Astrocyte (in vitro differentiated cells and primary cell): ENCODE data around the gene SZRD1. TPM values are rescaled to one million over a fixed set of nuclear protein-coding genes. Genes with fewer than 3 reads are reported as not detected.

Source experiments
- DNase-seq: peaks from one replicate; pipeline ENCODE4 v3.0.0-alpha.2; 2010; ENCODE audit warnings: low read depth
- FAIRE-seq: peaks from 2 replicates; lab custom pipeline; 2011; peaks lifted over from hg19 to GRCh38; lab: Jason Lieb, UNC
- H2AFZ ChIP-seq: 2 replicates; pipeline ENCODE4 v1.6.0; 2012; ENCODE audit warnings: low read depth, low read length, inconsistent platforms
- H3K27ac ChIP-seq: 2 replicates; pipeline ENCODE4 v1.5.1; 2011; ENCODE audit warnings: low read depth, low read length, inconsistent platforms
- H3K27me3 ChIP-seq: 2 replicates; pipeline ENCODE4 v1.6.0; 2011; ENCODE audit warnings: low read length, inconsistent platforms; ENCODE audit not compliant: insufficient read depth
- H3K36me3 ChIP-seq: 2 replicates; pipeline ENCODE4 v1.5.1; 2011; ENCODE audit warnings: low read length, inconsistent platforms; ENCODE audit not compliant: insufficient read depth
- H3K4me1 ChIP-seq: 2 replicates; pipeline ENCODE4 v1.5.1; 2011; ENCODE audit warnings: low read length, inconsistent platforms; ENCODE audit not compliant: insufficient read depth
- H3K4me2 ChIP-seq: 2 replicates; pipeline ENCODE4 v1.6.0; 2012; ENCODE audit warnings: low read length, inconsistent platforms
- H3K4me3 ChIP-seq: 2 replicates; pipeline ENCODE4 v1.5.1; 2011; ENCODE audit warnings: low read depth, mild to moderate bottlenecking, low read length, inconsistent platforms; ENCODE audit not compliant: insufficient read depth
- H3K79me2 ChIP-seq: 2 replicates; pipeline ENCODE4 v1.6.0; 2012; ENCODE audit warnings: mild to moderate bottlenecking, low read length, inconsistent platforms; ENCODE audit not compliant: insufficient read depth
- H3K9ac ChIP-seq: 2 replicates; pipeline ENCODE4 v1.6.0; 2012; ENCODE audit warnings: mild to moderate bottlenecking, low read length, inconsistent platforms
- H3K9me3 ChIP-seq: 2 replicates; pipeline ENCODE4 v1.5.1; 2012; ENCODE audit warnings: low read depth, mild to moderate bottlenecking, low read length, inconsistent platforms; ENCODE audit not compliant: insufficient read depth
- H4K20me1 ChIP-seq: 2 replicates; pipeline ENCODE4 v1.6.0; 2012; ENCODE audit warnings: low read length, inconsistent platforms; ENCODE audit not compliant: insufficient read depth
- H3K27ac Mint-ChIP-seq: one replicate; pipeline ENCODE4 v1.8.0; 2021; ENCODE audit warnings: mild to moderate bottlenecking, mixed read lengths; ENCODE audit not compliant: unreplicated experiment
- H3K27me3 Mint-ChIP-seq: one replicate; pipeline ENCODE4 v1.8.0; 2021; ENCODE audit warnings: low read depth, mixed read lengths; ENCODE audit not compliant: unreplicated experiment
- H3K36me3 Mint-ChIP-seq: one replicate; pipeline ENCODE4 v1.8.0; 2021; ENCODE audit warnings: low read depth, mixed read lengths; ENCODE audit not compliant: unreplicated experiment
- H3K4me1 Mint-ChIP-seq: one replicate; pipeline ENCODE4 v1.8.0; 2021; ENCODE audit warnings: low read depth, mixed read lengths; ENCODE audit not compliant: unreplicated experiment
- H3K4me3 Mint-ChIP-seq: one replicate; pipeline ENCODE4 v1.8.0; 2021; ENCODE audit warnings: mild to moderate bottlenecking, moderate library complexity, mixed read lengths; ENCODE audit not compliant: unreplicated experiment
- H3K9me3 Mint-ChIP-seq: one replicate; pipeline ENCODE4 v1.8.0; 2021; ENCODE audit warnings: mild to moderate bottlenecking, mixed read lengths; ENCODE audit not compliant: unreplicated experiment
- EZH2 ChIP-seq: IDR thresholded peaks from 2 replicates; pipeline ENCODE4 v1.6.1; 2012; ENCODE audit warnings: mild to moderate bottlenecking, low read length, inconsistent platforms; ENCODE audit not compliant: insufficient read depth
- total RNA-seq: library from RNA; stranded (reverse); gene quantifications from 2 replicates; pipeline ENCODE4 v1.2.1, GENCODE V29; 2021
- TF ChIP-seq, protein P1 (sequence below): IDR thresholded peaks from 2 replicates; pipeline ENCODE4 v1.5.1; 2011; ENCODE audit warnings: low read depth, mild to moderate bottlenecking, inconsistent platforms, low read length, moderate library complexity; ENCODE audit not compliant: insufficient read depth

Gene SZRD1
- total RNA-seq, 1 donor from 2014 or later: 165 TPM

DNA sequence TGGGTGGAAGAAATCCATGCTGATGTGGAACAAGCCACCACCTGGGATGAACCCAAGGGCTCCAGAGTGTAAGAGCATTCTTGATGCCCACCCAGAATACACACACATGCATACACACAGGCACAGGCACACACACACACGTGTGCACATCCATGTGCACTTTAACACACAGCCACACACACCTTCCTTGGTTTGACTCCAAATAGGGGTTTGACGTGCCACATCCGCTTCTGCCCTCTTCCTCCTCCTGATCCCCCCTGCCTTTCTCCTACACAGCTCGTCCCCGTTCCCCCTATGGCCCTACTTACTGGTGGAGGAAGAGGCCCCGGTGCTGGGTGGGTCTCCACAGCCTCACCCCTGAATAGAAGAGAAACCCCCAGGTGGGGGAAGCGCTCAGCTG, 54.2 kb downstream of the SZRD1 start:
- H3K4me3 ChIP-seq: no peak overlapping the region
- Mint-ChIP-seq H3K9me3 (peaks cover 2% of the 10 kb centered on the region), H3K27ac (no peak overlapping the region), H3K4me3 (no peak overlapping the region), H3K36me3 (no peaks in the 10 kb centered on the region), H3K4me1 (no peaks in the 10 kb centered on the region), H3K27me3 (peaks cover 23% of the 10 kb centered on the region)
- no peak overlapping the region for H3K9ac ChIP-seq
- no peaks in the 10 kb centered on the region for H3K9me3 ChIP-seq
- H2AFZ ChIP-seq: no peak overlapping the region
- no peak overlapping the region for H3K27ac ChIP-seq
- peaks cover 9% of the 10 kb centered on the region for H3K27me3 ChIP-seq
- H4K20me1 ChIP-seq: no peaks in the 10 kb centered on the region
- no peak for DNase-seq
- no peak overlapping the region for H3K4me2 ChIP-seq
- FAIRE-seq: no peak
- TF ChIP-seq, protein P1, sequence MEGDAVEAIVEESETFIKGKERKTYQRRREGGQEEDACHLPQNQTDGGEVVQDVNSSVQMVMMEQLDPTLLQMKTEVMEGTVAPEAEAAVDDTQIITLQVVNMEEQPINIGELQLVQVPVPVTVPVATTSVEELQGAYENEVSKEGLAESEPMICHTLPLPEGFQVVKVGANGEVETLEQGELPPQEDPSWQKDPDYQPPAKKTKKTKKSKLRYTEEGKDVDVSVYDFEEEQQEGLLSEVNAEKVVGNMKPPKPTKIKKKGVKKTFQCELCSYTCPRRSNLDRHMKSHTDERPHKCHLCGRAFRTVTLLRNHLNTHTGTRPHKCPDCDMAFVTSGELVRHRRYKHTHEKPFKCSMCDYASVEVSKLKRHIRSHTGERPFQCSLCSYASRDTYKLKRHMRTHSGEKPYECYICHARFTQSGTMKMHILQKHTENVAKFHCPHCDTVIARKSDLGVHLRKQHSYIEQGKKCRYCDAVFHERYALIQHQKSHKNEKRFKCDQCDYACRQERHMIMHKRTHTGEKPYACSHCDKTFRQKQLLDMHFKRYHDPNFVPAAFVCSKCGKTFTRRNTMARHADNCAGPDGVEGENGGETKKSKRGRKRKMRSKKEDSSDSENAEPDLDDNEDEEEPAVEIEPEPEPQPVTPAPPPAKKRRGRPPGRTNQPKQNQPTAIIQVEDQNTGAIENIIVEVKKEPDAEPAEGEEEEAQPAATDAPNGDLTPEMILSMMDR: no peak
- no peak for TF ChIP-seq EZH2
- H3K79me2 ChIP-seq: no peaks in the 10 kb centered on the region
- no peaks in the 10 kb centered on the region for H3K36me3 ChIP-seq
- no peaks in the 10 kb centered on the region for H3K4me1 ChIP-seq

DNA sequence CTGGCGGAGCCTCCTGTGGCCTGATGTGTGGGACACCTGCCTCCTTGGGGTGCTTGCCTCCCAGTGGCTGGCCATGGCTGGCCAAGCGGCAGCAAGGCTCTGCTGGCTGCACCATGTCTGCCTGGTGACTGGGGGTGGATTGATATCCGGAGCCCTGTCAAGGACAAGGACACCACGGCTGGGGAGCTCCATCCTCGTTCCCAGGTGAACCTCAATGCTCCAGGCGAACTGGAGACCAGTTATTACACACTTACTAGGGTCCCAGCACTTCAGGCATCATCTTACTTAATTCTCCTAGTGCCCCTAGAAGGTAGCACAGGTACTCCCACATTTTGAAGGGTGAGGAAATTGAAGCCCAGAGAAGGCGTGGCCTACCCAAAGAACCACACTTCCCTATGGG, 55.0 kb downstream of the SZRD1 start:
- Mint-ChIP-seq H3K9me3 (peaks cover 2% of the 10 kb centered on the region), H3K36me3 (no peaks in the 10 kb centered on the region), H3K4me3 (no peak overlapping the region), H3K27me3 (peaks cover 22% of the 10 kb centered on the region), H3K27ac (no peak overlapping the region), H3K4me1 (no peaks in the 10 kb centered on the region)
- H4K20me1 ChIP-seq: no peaks in the 10 kb centered on the region
- no peaks in the 10 kb centered on the region for H3K9me3 ChIP-seq
- TF ChIP-seq, protein P1: no peak
- no peak for TF ChIP-seq EZH2
- peaks cover 9% of the 10 kb centered on the region for H3K27me3 ChIP-seq
- DNase-seq (no peak), FAIRE-seq (no peak)
- no peak overlapping the region for H3K27ac ChIP-seq
- no peaks in the 10 kb centered on the region for H3K4me1 ChIP-seq
- H3K9ac ChIP-seq: no peak overlapping the region
- no peak overlapping the region for H3K4me2 ChIP-seq
- H2AFZ ChIP-seq: no peak overlapping the region
- H3K4me3 ChIP-seq: no peak overlapping the region
- no peaks in the 10 kb centered on the region for H3K79me2 ChIP-seq
- H3K36me3 ChIP-seq: no peaks in the 10 kb centered on the region

DNA sequence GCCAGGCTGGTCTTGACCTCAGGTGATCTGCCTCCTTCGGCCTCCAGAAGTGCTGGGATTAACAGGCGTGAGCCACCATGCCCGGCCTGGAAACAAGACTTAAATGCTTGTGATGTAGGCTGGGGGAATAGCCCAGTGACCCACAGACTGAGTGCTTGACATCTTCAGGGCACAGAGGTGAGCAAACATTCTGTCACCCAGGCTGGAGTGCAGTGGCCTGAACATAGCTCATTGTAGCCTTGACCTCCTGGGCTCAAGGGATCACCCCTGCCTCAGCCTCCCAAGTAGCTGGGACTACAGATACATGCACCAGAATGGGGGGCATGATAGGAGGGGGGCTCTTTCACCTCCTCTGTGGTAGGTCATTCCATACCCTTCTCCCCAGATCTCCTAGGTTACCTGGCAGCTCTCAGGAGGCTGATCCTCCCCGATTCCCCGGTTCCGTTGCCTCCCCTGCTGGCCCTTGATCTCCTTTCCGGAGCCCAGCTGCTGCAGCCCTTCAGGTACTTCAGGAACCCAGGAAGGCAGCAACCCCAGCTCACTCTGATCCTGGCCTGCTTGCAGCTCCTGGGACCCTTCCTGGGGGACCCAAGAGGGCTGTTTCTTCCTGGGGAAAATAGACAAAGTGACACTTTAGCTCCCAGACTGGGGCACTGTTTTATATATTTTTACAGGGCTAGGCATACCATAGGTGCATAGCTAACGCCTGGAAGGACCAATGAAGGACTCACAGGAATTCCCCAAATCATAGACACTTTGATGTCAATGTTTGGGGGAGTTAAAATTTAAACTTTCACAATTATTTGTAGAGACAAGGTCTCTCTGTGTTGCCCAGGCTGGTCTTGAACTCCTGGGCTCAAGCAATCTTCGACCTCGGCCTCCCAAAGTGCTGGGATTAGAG, 58.3 kb downstream of the SZRD1 start:
- Histone ChIP-seq H3K4me1 (no peaks in the 10 kb centered on the region), H3K9me3 (no peaks in the 10 kb centered on the region), H3K36me3 (no peaks in the 10 kb centered on the region), H2AFZ (no peak overlapping the region), H3K4me3 (no peak overlapping the region), H3K27ac (no peak overlapping the region), H3K27me3 (peaks cover 5% of the 10 kb centered on the region), H4K20me1 (no peaks in the 10 kb centered on the region), H3K4me2 (no peak overlapping the region), H3K9ac (no peak overlapping the region), H3K79me2 (no peaks in the 10 kb centered on the region)
- no peak for DNase-seq
- Mint-ChIP-seq H3K27ac (no peak overlapping the region), H3K27me3 (peaks cover 11% of the 10 kb centered on the region), H3K36me3 (no peaks in the 10 kb centered on the region), H3K4me3 (no peak overlapping the region), H3K9me3 (no peaks in the 10 kb centered on the region), H3K4me1 (no peaks in the 10 kb centered on the region)
- no peak for FAIRE-seq
- TF ChIP-seq, protein P1: no peak
- no peak for TF ChIP-seq EZH2
